Naive B cell (primary cell): ENCODE results near the gene DGCR8. TPM values are rescaled to one million over a fixed set of nuclear protein-coding genes. Genes with fewer than 3 reads are reported as not detected.

ENCODE experiments used
- ATAC-seq, 2 donors: fragments of 150-1000 bp; cut with Tn5 transposase; 2 replicates each; pipeline ENCODE4 v1.10.0; 2021; ENCODE audit warnings: low read depth in 2 of 2, mild to moderate bottlenecking in 2 of 2, moderate library complexity in 2 of 2
- DNase-seq: peaks from one replicate; pipeline ENCODE4 v3.0.0; 2022
- H3K27ac Mint-ChIP-seq, 6 donors: one replicate each; pipeline ENCODE4 v1.8.0; 2020 to 2022; ENCODE audit warnings: mild to moderate bottlenecking in 6 of 6, mixed read lengths in 6 of 6, moderate library complexity in 5 of 6, inconsistent platforms in 2 of 6
- H3K27me3 Mint-ChIP-seq, 3 donors: one replicate each; pipeline ENCODE4 v1.8.0; 2021 to 2022; ENCODE audit warnings: mixed read lengths in 3 of 3, mild to moderate bottlenecking in 1 of 3
- H3K36me3 Mint-ChIP-seq, 2 donors: one replicate each; pipeline ENCODE4 v1.8.0; 2020 to 2022; ENCODE audit warnings: mixed read lengths in 2 of 2, inconsistent platforms in 1 of 2, mild to moderate bottlenecking in 1 of 2
- H3K4me1 Mint-ChIP-seq, 3 donors: one replicate each; pipeline ENCODE4 v1.8.0; 2020 to 2022; ENCODE audit warnings: mixed read lengths in 3 of 3, inconsistent platforms in 1 of 3, mild to moderate bottlenecking in 1 of 3, moderate library complexity in 1 of 3
- H3K4me3 Mint-ChIP-seq, 8 donors: one replicate each; pipeline ENCODE4 v1.8.0; 2020 to 2022; ENCODE audit warnings: mild to moderate bottlenecking in 8 of 8, mixed read lengths in 8 of 8, moderate library complexity in 8 of 8, inconsistent platforms in 2 of 8
- H3K9me3 Mint-ChIP-seq, 7 donors: one replicate each; pipeline ENCODE4 v1.8.0; 2020 to 2022; ENCODE audit warnings: mixed read lengths in 7 of 7, mild to moderate bottlenecking in 5 of 7, inconsistent platforms in 2 of 7, moderate library complexity in 1 of 7
- polyA plus RNA-seq, 6 donors: library from polyadenylated mRNA; unstranded; fragments of 300-500 nt; fragmentation: Illumina TruSeq; gene quantifications; one replicate each; pipeline ENCODE4 v1.2.3, GENCODE V29; 2021; ENCODE audit warnings: low read depth in 6 of 6

The DGCR8 gene
- polyA plus RNA-seq, 6 donors from 2014 or later, result 0.49 to 6.7 (median 2.3) TPM

DNA sequence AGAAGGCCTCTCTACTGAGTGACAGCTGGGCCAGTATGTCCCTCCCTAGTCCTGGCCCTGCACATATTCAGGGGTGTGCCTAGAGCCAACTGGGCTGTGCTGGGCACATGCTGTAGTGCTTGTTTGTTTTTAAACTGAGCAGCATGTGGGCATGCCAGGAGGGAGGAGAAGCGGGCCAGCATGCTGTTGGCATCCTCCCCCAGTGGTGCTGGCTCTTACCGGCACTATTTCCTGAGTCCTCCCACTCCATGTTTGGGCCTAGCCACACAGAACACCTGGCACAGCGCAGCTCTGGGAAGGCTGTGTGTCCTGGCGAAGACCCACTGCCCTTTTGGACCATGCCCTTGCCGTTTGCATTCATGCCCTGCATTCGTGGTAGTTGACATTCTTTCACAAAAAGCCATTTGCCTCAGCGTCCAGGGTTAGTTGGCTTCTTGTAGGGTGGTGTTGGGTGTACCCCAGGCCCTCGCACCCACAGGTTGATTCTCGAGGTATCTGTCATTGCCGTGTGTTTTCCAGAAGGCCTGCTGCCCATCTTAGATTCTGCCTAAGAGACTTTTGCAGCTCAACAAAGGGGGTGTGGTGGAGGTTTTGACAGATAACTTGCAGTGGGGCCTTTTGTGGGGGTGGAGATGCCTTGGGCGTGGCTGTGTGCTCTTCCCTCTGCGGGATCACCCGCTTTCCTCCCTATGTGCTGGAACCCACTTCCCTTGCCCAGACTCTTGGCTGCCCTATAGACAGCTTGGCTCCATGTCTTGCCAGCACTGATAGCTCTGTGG lies 13.6 kb downstream of the DGCR8 start:
- Mint-ChIP-seq H3K9me3 (peaks cover 0 to 4% (median 0%) of the 10 kb centered on the region in 7 donors), H3K27ac (no peak overlapping the region), H3K27me3 (no peaks in the 10 kb centered on the region), H3K4me1 (no peaks in the 10 kb centered on the region), H3K4me3 (no peak overlapping the region), H3K36me3 (peaks cover 23 to 46% of the 10 kb centered on the region in 2 donors)
- ATAC-seq (no peak), DNase-seq (no peak)

DNA sequence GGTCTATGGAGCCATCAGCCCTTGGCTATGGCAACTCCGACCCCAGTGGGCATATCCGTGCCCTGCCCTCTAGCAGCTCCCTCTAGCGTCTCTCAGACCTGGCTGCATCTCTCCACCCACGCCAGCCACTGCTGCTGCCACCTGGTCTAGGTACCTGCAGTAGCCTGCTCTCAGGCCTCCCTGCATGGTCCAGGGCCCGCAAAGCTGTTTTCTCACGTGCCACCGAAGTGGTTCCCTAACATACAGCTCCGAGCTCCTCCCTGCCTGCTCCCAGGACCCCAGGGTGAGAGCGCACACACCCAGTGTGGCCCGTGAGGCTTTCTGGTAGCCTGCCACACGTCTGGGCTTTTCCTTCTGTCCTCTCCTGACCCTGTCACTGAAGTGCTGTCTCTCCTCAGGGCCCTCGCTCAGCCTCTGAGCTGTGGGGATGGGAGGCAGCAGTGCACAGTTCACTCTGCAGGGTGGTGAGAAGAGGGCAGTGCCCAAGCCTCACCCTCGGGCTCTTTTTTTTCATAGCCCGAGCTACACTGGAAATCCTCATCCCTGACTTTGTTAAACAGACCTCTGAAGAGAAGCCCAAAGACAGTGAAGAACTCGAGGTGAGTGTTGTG lies 14.3 kb downstream of the DGCR8 start:
- no peak for ATAC-seq
- no peaks in the 10 kb centered on the region for H3K4me1 Mint-ChIP-seq
- H3K4me3 Mint-ChIP-seq, result no peak overlapping the region
- H3K27me3 Mint-ChIP-seq, result no peaks in the 10 kb centered on the region
- peaks cover 23 to 46% of the 10 kb centered on the region in 2 donors for H3K36me3 Mint-ChIP-seq
- DNase-seq, result no peak
- peaks cover 0 to 4% (median 0%) of the 10 kb centered on the region in 7 donors for H3K9me3 Mint-ChIP-seq
- H3K27ac Mint-ChIP-seq, result peak overlapping the region in 1 of 6 donors; percentile 22

- Mint-ChIP-seq H3K4me1 (no peaks in the 10 kb centered on the region), H3K27ac (peak overlapping the region in 1 of 6 donors; percentile 21), H3K27me3 (no peaks in the 10 kb centered on the region), H3K36me3 (peaks cover 20 to 39% of the 10 kb centered on the region in 2 donors), H3K4me3 (no peak overlapping the region), H3K9me3 (peaks cover 0 to 4% (median 0%) of the 10 kb centered on the region in 7 donors)
- DNase-seq, result no peak
- no peak for ATAC-seq
These were observed 15.5 kb downstream of the DGCR8 start for GRCh38 chr22:20095521-20095920.

GRCh38 chr22:20096574-20097420 lies 16.8 kb downstream of the DGCR8 start:
- Mint-ChIP-seq H3K36me3 (peaks cover 14 to 28% of the 10 kb centered on the region in 2 donors), H3K4me3 (no peak overlapping the region), H3K27ac (no peak overlapping the region), H3K27me3 (no peaks in the 10 kb centered on the region), H3K4me1 (no peaks in the 10 kb centered on the region), H3K9me3 (peaks cover 0 to 4% (median 0%) of the 10 kb centered on the region in 7 donors)
- no peak for DNase-seq
- ATAC-seq, result no peak

GRCh38 chr22:20099099-20099711 lies 19.2 kb downstream of the DGCR8 start:
- ATAC-seq (no peak), DNase-seq (no peak)
- Mint-ChIP-seq H3K27me3 (no peaks in the 10 kb centered on the region), H3K27ac (peak overlapping the region in 1 of 6 donors; percentile 64), H3K36me3 (peaks cover 14 to 23% of the 10 kb centered on the region in 2 donors), H3K4me1 (no peaks in the 10 kb centered on the region), H3K4me3 (no peak overlapping the region), H3K9me3 (peaks cover 0 to 4% (median 0%) of the 10 kb centered on the region in 7 donors)

DNA sequence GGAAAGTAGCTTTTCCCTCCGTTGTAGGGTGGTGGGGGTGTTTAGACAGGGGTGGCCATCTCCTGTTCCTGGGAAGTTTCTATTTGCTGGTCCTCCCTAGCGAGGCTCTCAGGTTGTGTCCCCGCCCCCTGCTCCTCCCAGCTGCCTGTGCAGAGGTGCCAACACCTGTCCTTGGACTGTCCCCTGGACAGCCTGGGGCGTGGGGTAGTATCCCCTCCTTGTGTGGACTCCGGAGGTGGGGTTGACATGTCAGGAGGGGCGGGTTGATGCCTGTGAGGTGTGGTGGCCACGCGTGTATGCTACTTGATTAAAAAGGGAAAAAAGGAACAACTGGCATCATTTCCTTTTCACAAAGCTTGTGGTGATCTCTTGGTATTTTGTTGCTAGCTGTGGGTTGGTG lies 21.6 kb downstream of the DGCR8 start:
- no peak overlapping the region for H3K4me3 Mint-ChIP-seq
- peaks cover 0 to 3% (median 0%) of the 10 kb centered on the region in 7 donors for H3K9me3 Mint-ChIP-seq
- no peak for DNase-seq
- H3K27ac Mint-ChIP-seq, result peak overlapping the region in 1 of 6 donors; percentile 15
- H3K36me3 Mint-ChIP-seq, result peaks cover 7 to 12% of the 10 kb centered on the region in 2 donors
- no peaks in the 10 kb centered on the region for H3K4me1 Mint-ChIP-seq
- no peaks in the 10 kb centered on the region for H3K27me3 Mint-ChIP-seq
- no peak for ATAC-seq

DNA sequence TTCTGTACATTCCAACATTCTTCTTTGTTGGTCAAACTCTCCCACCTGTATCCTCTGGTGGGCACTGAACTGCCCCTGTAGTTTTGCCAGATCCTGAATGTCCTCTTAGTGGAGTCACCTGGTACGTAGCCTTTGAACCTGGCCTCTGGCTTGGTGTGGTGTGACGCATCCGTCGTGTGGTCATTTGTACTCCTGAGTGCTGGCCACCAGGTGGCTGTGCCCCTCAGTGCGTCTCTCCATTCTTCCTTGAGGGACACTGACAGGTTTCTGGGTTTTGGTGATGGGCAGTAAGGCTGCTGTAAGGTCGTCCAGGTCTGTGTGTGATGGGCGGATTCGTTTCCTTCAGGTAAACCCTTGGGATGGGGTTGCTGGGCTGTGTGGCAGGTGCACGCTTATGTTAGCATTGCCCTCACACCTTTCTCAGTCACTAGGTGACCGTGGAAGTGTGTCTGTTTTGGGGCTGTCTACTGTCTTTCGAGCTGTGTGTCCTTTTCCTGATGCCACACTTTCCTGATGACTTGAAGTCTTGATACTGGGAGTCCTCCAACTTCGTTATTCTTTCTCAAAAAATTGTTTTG lies 22.3 kb downstream of the DGCR8 start:
- H3K4me1 Mint-ChIP-seq, result no peaks in the 10 kb centered on the region
- ATAC-seq (no peak), DNase-seq (no peak)
- H3K4me3 Mint-ChIP-seq, result no peak overlapping the region
- H3K27ac Mint-ChIP-seq, result peak overlapping the region in 2 of 6 donors; percentile 22 to 64
- H3K9me3 Mint-ChIP-seq, result no peaks in the 10 kb centered on the region
- peaks cover 3 to 6% of the 10 kb centered on the region in 2 donors for H3K36me3 Mint-ChIP-seq
- H3K27me3 Mint-ChIP-seq, result no peaks in the 10 kb centered on the region

GRCh38 chr22:20105456-20106204 lies 25.6 kb downstream of the DGCR8 start:
- Mint-ChIP-seq H3K27ac (no peak overlapping the region), H3K9me3 (no peaks in the 10 kb centered on the region), H3K27me3 (no peaks in the 10 kb centered on the region), H3K4me3 (no peak overlapping the region), H3K36me3 (no peaks in the 10 kb centered on the region), H3K4me1 (no peaks in the 10 kb centered on the region)
- DNase-seq (no peak), ATAC-seq (no peak)

- H3K4me3 Mint-ChIP-seq, result no peak overlapping the region
- no peaks in the 10 kb centered on the region for H3K9me3 Mint-ChIP-seq
- DNase-seq (no peak), ATAC-seq (no peak)
- no peaks in the 10 kb centered on the region for H3K36me3 Mint-ChIP-seq
- H3K27ac Mint-ChIP-seq, result no peak overlapping the region
- no peaks in the 10 kb centered on the region for H3K4me1 Mint-ChIP-seq
- H3K27me3 Mint-ChIP-seq, result no peaks in the 10 kb centered on the region
These were observed 26.3 kb downstream of the DGCR8 start for GRCh38 chr22:20106205-20106848.

- ATAC-seq (no peak), DNase-seq (no peak)
- Mint-ChIP-seq H3K4me1 (no peaks in the 10 kb centered on the region), H3K9me3 (no peaks in the 10 kb centered on the region), H3K4me3 (no peak overlapping the region), H3K27me3 (no peaks in the 10 kb centered on the region), H3K27ac (peak overlapping the region in 1 of 6 donors; percentile 87), H3K36me3 (no peaks in the 10 kb centered on the region)
These were observed 26.8 kb downstream of the DGCR8 start for GRCh38 chr22:20106849-20107237.

- no peak for ATAC-seq
- no peaks in the 10 kb centered on the region for H3K27me3 Mint-ChIP-seq
- no peaks in the 10 kb centered on the region for H3K36me3 Mint-ChIP-seq
- no peak overlapping the region for H3K4me3 Mint-ChIP-seq
- H3K9me3 Mint-ChIP-seq, result no peaks in the 10 kb centered on the region
- no peak for DNase-seq
- peaks cover 0 to 3% (median 0%) of the 10 kb centered on the region in 3 donors for H3K4me1 Mint-ChIP-seq
- H3K27ac Mint-ChIP-seq, result peak overlapping the region in 2 of 6 donors; percentile 57 to 62
These were observed 27.4 kb downstream of the DGCR8 start for GRCh38 chr22:20107471-20107901.
